A673 (cell line): ENCODE data around the gene CFD. TPM values are rescaled to one million over a fixed set of nuclear protein-coding genes. Genes with fewer than 3 reads are reported as not detected.
"Not testable (repeated sequence)": the region's sequence is repeated elsewhere in the genome, so short reads cannot be mapped to it uniquely, and the experiment has no call there.

Source experiments
- BruUV-seq: library from RNA; stranded (reverse); fragments of 400-500 nt; replicated peaks from 2 replicates; lab custom pipeline; 2021; lab: Mats Ljungman, UMichigan
- CTCF ChIA-PET: fragments of 300-600 bp; sonication (Branson Sonifier 250); formaldehyde crosslinking; loops from one replicate; lab custom pipeline; 2022; ENCODE audit warnings: antibody characterized with exemption; lab: Charles Lee
- POLR2A ChIA-PET: fragments of 300-600 bp; sonication (Branson Sonifier 250); formaldehyde crosslinking; loops from one replicate; lab custom pipeline; 2022; ENCODE audit warnings: antibody characterized with exemption; ENCODE audit not compliant: low non-redundant PET; lab: Charles Lee
- DNase-seq: peaks from one replicate; pipeline ENCODE4 v3.0.0-alpha.2; 2015; ENCODE audit warnings: low spot score
- H3K27ac ChIP-seq: fragments of 200-600 bp; sonication (generic); 2 replicates; pipeline ENCODE4 v1.5.1; 2016; ENCODE audit warnings: mixed run types, low read depth, mild to moderate bottlenecking, mixed read lengths, antibody characterized with exemption, low read length; ENCODE audit not compliant: poor library complexity, severe bottlenecking
- H3K27me3 ChIP-seq: fragments of 200-600 bp; sonication (generic); replicated peaks from 2 replicates; pipeline ENCODE4 v1.6.1; 2017; ENCODE audit warnings: mixed run types, low read depth, mild to moderate bottlenecking, mixed read lengths, antibody characterized with exemption, low read length; ENCODE audit not compliant: insufficient read depth, poor library complexity
- H3K36me3 ChIP-seq: fragments of 200-600 bp; sonication (generic); 2 replicates; pipeline ENCODE4 v1.6.1; 2016; ENCODE audit warnings: mixed run types, mild to moderate bottlenecking, mixed read lengths, antibody characterized with exemption, low read length; ENCODE audit not compliant: insufficient read depth, poor library complexity, severe bottlenecking
- H3K4me1 ChIP-seq: fragments of 200-600 bp; sonication (generic); 2 replicates; pipeline ENCODE4 v1.6.1; 2017; ENCODE audit warnings: mixed run types, mild to moderate bottlenecking, mixed read lengths, antibody characterized with exemption, low read length; ENCODE audit not compliant: insufficient read depth, poor library complexity, severe bottlenecking
- H3K4me3 ChIP-seq: fragments of 200-600 bp; sonication (generic); 2 replicates; pipeline ENCODE4 v1.5.1; 2016; ENCODE audit warnings: low read depth, mixed run types, mild to moderate bottlenecking, mixed read lengths, low read length; ENCODE audit not compliant: poor library complexity, severe bottlenecking
- H3K9me3 ChIP-seq: fragments of 200-600 bp; sonication (generic); 2 replicates; pipeline ENCODE4 v1.6.1; 2016; ENCODE audit warnings: mixed run types, low read depth, mild to moderate bottlenecking, mixed read lengths, antibody characterized with exemption, low read length; ENCODE audit not compliant: poor library complexity, severe bottlenecking
- CTCF ChIP-seq: fragments of 300-800, 200-600 bp; sonication (generic); conservative IDR thresholded peaks from 2 replicates; pipeline ENCODE4 v1.5.1; 2017; ENCODE audit warnings: low read depth, mild to moderate bottlenecking, antibody characterized with exemption, low read length, moderate library complexity, mixed read lengths
- EZH2 ChIP-seq: fragments of 200-600 bp; sonication (generic); IDR thresholded peaks from 2 replicates; pipeline ENCODE4 v1.6.1; 2017; ENCODE audit warnings: borderline replicate concordance, low read depth, mild to moderate bottlenecking, mixed read lengths, antibody characterized with exemption, low read length; ENCODE audit not compliant: poor library complexity, severe bottlenecking
- intact Hi-C: fragments of 100-400 bp; cut with micrococcal nuclease; formaldehyde crosslinking; loops from one replicate; pipeline ENCODE4 v1.10.0; 2022; ENCODE audit not compliant: unreplicated experiment
- total RNA-seq: library from RNA; stranded (reverse); gene quantifications from 2 replicates; pipeline ENCODE4 v1.2.3, GENCODE V29; 2021

Gene CFD
- total RNA-seq, 1 experiment from 2014 or later = 1.1 TPM

GRCh38 chr19:876089-876488 is 16.6 kb downstream of the CFD start:
- Histone ChIP-seq H3K27me3 (no peaks in the 10 kb centered on the region), H3K27ac (no peak overlapping the region), H3K4me3 (no peak overlapping the region), H3K36me3 (peaks cover 10% of the 10 kb centered on the region), H3K9me3 (no peaks in the 10 kb centered on the region), H3K4me1 (peaks cover 18% of the 10 kb centered on the region)
- ChIA-PET POLR2A (no interaction called here), CTCF (no interaction called here)
- no peak for DNase-seq
- TF ChIP-seq EZH2 (no peak), CTCF (no peak)
- no TSS peak for BruUV-seq
- intact Hi-C loops = no loop called here

GRCh38 chr19:876780-877314 is 17.4 kb downstream of the CFD start:
- H3K27ac ChIP-seq = no peak overlapping the region
- H3K36me3 ChIP-seq = peaks cover 17% of the 10 kb centered on the region
- no peaks in the 10 kb centered on the region for H3K27me3 ChIP-seq
- DNase-seq = no peak
- H3K9me3 ChIP-seq = no peaks in the 10 kb centered on the region
- BruUV-seq = no TSS peak
- CTCF ChIA-PET = interaction anchor here (0.6 kb wide), 1 partner anchor 123 kb away, joined by 6 read pairs; no protein-coding TSS in a partner anchor
- H3K4me1 ChIP-seq = peaks cover 13% of the 10 kb centered on the region
- POLR2A ChIA-PET = no interaction called here
- intact Hi-C loops = no loop called here
- TF ChIP-seq EZH2 = no peak
- no peak for TF ChIP-seq CTCF
- no peak overlapping the region for H3K4me3 ChIP-seq

DNA sequence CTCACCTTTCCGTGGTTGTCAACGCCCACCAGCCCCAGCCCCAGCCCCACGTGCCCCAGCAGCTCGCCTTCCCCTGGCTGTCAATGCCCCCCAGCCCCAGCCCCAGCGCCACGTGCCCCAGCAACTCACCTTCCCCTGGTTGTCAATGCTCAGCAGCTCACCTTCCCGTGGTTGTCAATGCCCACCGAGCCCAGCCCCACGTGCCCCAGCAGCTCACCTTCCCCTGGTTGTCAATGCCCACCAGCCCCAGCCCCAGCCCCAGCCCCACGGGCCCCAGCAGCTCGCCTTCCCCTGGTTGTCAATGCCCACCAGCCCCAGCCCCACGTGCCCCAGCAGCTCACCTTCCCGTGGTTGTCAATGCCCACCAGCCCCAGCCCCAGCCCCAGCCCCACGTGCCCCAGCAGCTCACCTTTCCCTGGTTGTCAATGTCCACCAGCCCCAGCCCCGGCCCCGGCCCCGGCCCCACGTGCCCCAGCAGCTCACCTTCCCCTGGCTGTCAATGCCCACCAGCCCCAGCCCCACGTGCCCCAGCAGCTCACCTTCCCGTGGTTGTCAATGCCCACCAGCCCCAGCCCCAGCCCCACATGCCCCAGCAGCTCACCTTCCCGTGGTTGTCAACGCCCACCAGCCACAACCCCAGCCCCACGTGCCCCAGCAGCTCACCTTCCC is 18.7 kb downstream of the CFD start:
- BruUV-seq, CTCF ChIA-PET, H3K27ac ChIP-seq, intact Hi-C loops, DNase-seq, H3K9me3 ChIP-seq, H3K27me3 ChIP-seq, H3K4me3 ChIP-seq, H3K4me1 ChIP-seq: not testable (repeated sequence)
- H3K36me3 ChIP-seq = peaks cover 25% of the 10 kb centered on the region
- POLR2A ChIA-PET = interaction anchor here (0.6 to 0.7 kb wide), 2 partner anchors 12 to 30 kb away, joined by 4 to 5 read pairs; no protein-coding TSS in a partner anchor

DNA sequence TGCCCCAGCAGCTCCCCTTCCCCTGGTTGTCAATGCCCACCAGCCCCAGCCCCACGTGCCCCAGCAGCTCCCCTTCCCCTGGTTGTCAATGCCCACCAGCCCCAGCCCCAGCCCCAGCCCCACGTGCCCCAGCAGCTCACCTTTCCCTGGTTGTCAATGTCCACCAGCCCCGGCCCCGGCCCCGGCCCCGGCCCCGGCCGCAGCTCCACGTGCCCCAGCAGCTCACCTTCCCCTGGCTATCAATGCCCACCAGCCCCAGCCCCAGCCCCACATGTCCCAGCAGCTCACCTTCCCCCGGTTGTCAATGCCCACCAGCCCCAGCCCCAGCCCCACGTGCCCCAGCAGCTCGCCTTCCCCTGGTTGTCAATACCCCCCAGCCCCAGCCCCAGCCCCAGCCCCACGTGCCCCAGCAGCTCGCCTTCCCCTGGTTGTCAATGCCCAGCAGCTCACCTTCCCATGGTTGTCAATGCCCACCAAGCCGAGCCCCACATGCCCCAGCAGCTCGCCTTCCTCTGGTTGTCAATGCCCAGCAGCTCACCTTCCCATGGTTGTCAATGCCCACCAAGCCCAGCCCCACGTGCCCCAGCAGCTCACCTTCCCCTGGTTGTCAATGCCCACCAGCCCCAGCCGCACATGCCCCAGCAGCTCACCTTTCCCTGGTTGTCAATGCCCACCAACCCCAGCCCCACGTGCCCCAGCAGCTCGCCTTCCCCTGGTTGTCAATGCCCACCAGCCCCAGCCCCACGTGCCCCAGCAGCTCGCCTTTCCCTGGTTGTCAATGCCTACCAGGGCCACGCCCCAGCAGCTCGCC is 19.5 kb downstream of the CFD start:
- H3K4me3 ChIP-seq, intact Hi-C loops, BruUV-seq, H3K27me3 ChIP-seq, DNase-seq, H3K9me3 ChIP-seq, H3K4me1 ChIP-seq, H3K27ac ChIP-seq: not testable (repeated sequence)
- H3K36me3 ChIP-seq = peaks cover 25% of the 10 kb centered on the region
- POLR2A ChIA-PET = interaction anchor here (0.6 kb wide), 2 partner anchors 15 to 19 kb away, joined by 3 to 4 read pairs; no protein-coding TSS in a partner anchor
- CTCF ChIA-PET = interaction anchor here (0.6 to 0.8 kb wide), 2 partner anchors 294 to 988 kb away, joined by 3 to 5 read pairs; no protein-coding TSS in a partner anchor
